ENCODE measurements around the gene FAM53A.

Gene FAM53A

GRCh38 chr4:1601533-1601835 is 82.6 kb downstream of the FAM53A start:
- H3K27ac Mint-ChIP-seq, result no peak overlapping the region
- TF ChIP-seq CTCF (IDR thresholded peaks at IDR 0.05), result no peak
- DNase-seq, result no peak
- H3K27me3 Mint-ChIP-seq (ENCODE audit: low read depth, poor library complexity), result peaks cover 8% of the 10 kb centered on the region
- H3K9me3 Mint-ChIP-seq, result no peaks in the 10 kb centered on the region
- H3K4me1 Mint-ChIP-seq, result peaks cover 28% of the 10 kb centered on the region
- no peak overlapping the region for H3K4me3 Mint-ChIP-seq
- H3K36me3 Mint-ChIP-seq (ENCODE audit: low read depth), result no peaks in the 10 kb centered on the region

DNA sequence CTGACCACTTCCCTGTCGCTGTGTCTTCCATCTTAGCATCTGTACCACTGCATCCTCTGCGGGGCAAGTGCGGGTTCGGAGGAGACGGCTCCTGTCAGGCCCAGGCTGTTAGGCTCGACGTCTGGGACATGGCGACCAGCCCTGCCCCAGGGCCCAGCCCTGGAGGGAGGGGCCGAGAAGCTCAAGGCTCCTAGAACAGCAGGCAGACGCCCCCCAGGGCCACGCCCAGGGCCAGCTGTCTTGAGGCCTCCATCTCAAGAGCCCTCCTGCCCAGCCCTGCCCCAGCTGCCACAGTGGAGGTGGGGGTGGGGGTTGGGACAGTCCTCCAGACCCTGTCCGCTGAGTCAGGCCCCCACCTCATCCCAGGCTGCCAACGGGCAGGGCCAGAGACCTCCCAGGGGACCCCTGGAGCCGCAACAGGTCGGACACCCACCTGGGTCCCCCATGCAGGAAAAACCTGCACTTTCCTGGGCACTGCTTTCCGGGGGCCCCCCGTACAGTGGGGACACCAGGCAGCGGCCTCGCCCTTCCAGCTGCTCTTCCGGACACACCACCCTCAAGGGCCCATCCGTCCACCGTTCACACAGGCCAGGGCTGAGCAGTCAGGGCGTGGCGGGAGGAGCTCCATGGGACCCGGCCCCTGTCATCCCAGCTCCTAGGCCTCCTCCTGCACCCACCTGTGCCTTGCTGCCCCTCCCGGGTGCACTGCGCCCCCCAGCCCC is 83.1 kb downstream of the FAM53A start:
- Mint-ChIP-seq H3K27me3 (ENCODE audit: low read depth, poor library complexity) (peaks cover 6% of the 10 kb centered on the region), H3K9me3 (no peaks in the 10 kb centered on the region), H3K36me3 (ENCODE audit: low read depth) (no peaks in the 10 kb centered on the region), H3K4me1 (peaks cover 28% of the 10 kb centered on the region), H3K27ac (no peak overlapping the region), H3K4me3 (no peak overlapping the region)
- no peak for TF ChIP-seq CTCF (IDR thresholded peaks at IDR 0.05)
- DNase-seq, result no peak

- no peak overlapping the region for H3K27ac Mint-ChIP-seq
- no peak overlapping the region for H3K4me3 Mint-ChIP-seq
- H3K4me1 Mint-ChIP-seq, result peaks cover 22% of the 10 kb centered on the region
- H3K9me3 Mint-ChIP-seq, result no peaks in the 10 kb centered on the region
- no peak for DNase-seq
- H3K27me3 Mint-ChIP-seq (ENCODE audit: low read depth, poor library complexity), result peaks cover 4% of the 10 kb centered on the region
- no peaks in the 10 kb centered on the region for H3K36me3 Mint-ChIP-seq (ENCODE audit: low read depth)
- no peak for TF ChIP-seq CTCF (IDR thresholded peaks at IDR 0.05)
Measured at GRCh38 chr4:1600211-1600780, 83.8 kb downstream of the FAM53A start.

GRCh38 chr4:1599491-1600210 is 84.5 kb downstream of the FAM53A start:
- H3K4me3 Mint-ChIP-seq, result no peak overlapping the region
- no peak for TF ChIP-seq CTCF (IDR thresholded peaks at IDR 0.05)
- peaks cover 4% of the 10 kb centered on the region for H3K27me3 Mint-ChIP-seq (ENCODE audit: low read depth, poor library complexity)
- DNase-seq, result no peak
- H3K9me3 Mint-ChIP-seq, result no peaks in the 10 kb centered on the region
- H3K27ac Mint-ChIP-seq, result no peak overlapping the region
- H3K36me3 Mint-ChIP-seq (ENCODE audit: low read depth), result no peaks in the 10 kb centered on the region
- peaks cover 17% of the 10 kb centered on the region for H3K4me1 Mint-ChIP-seq

- no peak overlapping the region for H3K4me3 Mint-ChIP-seq
- H3K27ac Mint-ChIP-seq, result no peak overlapping the region
- no peaks in the 10 kb centered on the region for H3K9me3 Mint-ChIP-seq
- no peak for TF ChIP-seq CTCF (IDR thresholded peaks at IDR 0.05)
- DNase-seq, result no peak
- peaks cover 4% of the 10 kb centered on the region for H3K27me3 Mint-ChIP-seq (ENCODE audit: low read depth, poor library complexity)
- H3K36me3 Mint-ChIP-seq (ENCODE audit: low read depth), result no peaks in the 10 kb centered on the region
- peaks cover 19% of the 10 kb centered on the region for H3K4me1 Mint-ChIP-seq
Measured at GRCh38 chr4:1599026-1599481, 85.1 kb downstream of the FAM53A start.

All from nephron progenitor cell (in vitro differentiated cells).